Right cardiac atrium (tissue), 5 donors: ENCODE results near the gene NPAS3. TPM values are rescaled to one million over a fixed set of nuclear protein-coding genes. Genes with fewer than 3 reads are reported as not detected.

Experiments used
- ATAC-seq, 2 donors: fragments of 200-7000 bp; cut with Tn5 transposase; one replicate each; pipeline versions ENCODE4 v1.8.0 to v1.9.1; 2020; ENCODE audit warnings: moderate library complexity in 2 of 2, mild to moderate bottlenecking in 1 of 2
- DNase-seq, 3 donors: peaks; one replicate each; pipeline ENCODE4 v3.0.0-alpha.2; 2020
- H3K27ac ChIP-seq: one replicate; pipeline ENCODE4 v1.5.1; 2013; ENCODE audit warnings: mild to moderate bottlenecking, low read length, control low read depth, moderate library complexity
- H3K27me3 ChIP-seq: one replicate; pipeline ENCODE4 v1.6.1; 2013; ENCODE audit not compliant: control insufficient read depth, insufficient read depth
- H3K4me1 ChIP-seq: one replicate; pipeline ENCODE4 v1.6.1; 2013; ENCODE audit warnings: low read length; ENCODE audit not compliant: control insufficient read depth, insufficient read depth
- H3K4me3 ChIP-seq: one replicate; pipeline ENCODE4 v1.5.1; 2013; ENCODE audit warnings: low read length, control low read depth
- H3K9me3 ChIP-seq: one replicate; pipeline ENCODE4 v1.6.1; 2013; ENCODE audit warnings: low read length; ENCODE audit not compliant: control insufficient read depth
- WGBS: extraction: QIAGEN DNeasy Blood & Tissue Kit; methylation state at CpG from one replicate; pipeline ENCODE4 v1.1.7; 2013; 5-methylcytosine and 5-hydroxymethylcytosine counted together
- intact Hi-C, 4 donors: fragments of 100-400 bp; cut with DNase I; formaldehyde crosslinking; loops; one replicate each; pipeline versions ENCODE4 v1.11.0 to v1.14.0; 2022 to 2023
- polyA plus RNA-seq: library from polyadenylated mRNA; stranded (reverse); fragments of 200-250 nt; gene quantifications from one replicate; pipeline ENCODE4 v1.2.3, GENCODE V29; 2013
- total RNA-seq, 4 donors: library from RNA; stranded (reverse); fragmentation: NEBNext Ultra II Directional; extraction: Animal tissue kit (Norgen Biotek cat#: 25700); gene quantifications; one replicate each; pipeline ENCODE4 v1.2.1, GENCODE V29; 2021
- donor health status: healthy with polysubstance abuse.
- donor health status: DM: no; HTN: yes; CAD: no.
- donor health status: DM: no; HTN: no; CAD: no.
- donor health status: DM: no; HTN: yes; CAD: no; lungs with severe emphysema.
- donor health status: DM: yes; HTN: yes; CAD: no.

Gene NPAS3
- total and polyA plus RNA-seq, 5 donors: 0.48 to 5.7 (median 4.0) TPM

DNA sequence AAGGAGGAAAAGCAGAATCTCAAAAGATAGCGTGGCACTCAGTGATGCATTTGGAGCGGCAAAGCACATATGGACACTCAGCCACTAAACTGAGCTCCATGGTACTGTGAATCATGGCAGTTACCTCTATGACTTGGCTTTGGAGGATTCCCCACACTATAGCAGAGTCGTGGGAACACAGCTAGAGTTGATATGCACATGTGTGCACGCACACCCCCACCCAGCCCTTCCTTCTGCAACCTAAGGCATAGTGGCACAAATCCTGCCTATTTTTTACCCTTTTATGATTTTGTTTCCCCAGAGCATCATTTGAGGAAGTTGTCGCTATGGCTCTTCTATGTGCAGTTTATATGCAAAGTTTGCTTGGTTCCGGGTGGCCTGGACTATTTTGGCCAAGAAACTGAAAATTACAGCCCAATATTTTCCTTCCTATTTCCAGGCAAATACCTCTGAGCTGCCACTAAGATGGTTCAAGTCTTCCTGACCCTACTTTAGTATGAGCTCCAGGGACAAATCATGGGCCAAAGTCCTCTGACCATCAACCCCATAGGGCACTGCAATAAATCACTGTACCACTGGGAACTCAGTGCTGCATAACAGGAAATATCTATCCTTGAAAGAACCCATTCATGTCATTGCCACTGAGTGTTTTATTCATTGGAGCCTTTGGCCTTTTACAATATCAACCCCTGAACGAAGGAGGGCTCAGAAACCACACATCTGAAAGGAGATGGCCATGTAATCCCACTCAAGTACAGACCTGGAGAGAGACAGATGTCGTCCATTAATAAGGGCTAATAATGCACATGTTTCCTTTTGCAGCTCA, 834.7 kb downstream of the NPAS3 start:
- Histone ChIP-seq H3K4me1 (no peaks in the 10 kb centered on the region), H3K4me3 (no peak overlapping the region), H3K27ac (no peak overlapping the region), H3K27me3 (no peaks in the 10 kb centered on the region), H3K9me3 (no peaks in the 10 kb centered on the region)
- ATAC-seq (no peak), DNase-seq (no peak)
- WGBS: 89% methylated on average over 8 of the region's 8 CpGs
- intact Hi-C loops: no loop called here

DNA sequence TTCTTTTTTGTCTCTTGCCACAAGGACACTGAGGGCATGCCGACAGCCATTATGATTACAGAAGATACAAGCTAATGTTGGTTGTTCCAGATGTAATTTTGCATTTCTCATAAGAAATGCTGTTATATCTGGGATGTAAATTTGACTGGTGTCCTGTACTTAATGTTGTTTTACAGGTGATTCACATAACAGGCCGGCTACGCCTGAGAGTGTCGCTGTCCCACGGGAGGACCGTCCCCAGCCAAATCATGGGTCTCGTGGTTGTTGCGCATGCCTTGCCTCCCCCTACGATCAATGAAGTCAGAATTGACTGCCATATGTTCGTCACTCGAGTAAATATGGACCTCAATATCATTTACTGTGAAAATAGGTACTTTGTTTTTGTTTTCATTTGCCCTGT, 835.5 kb downstream of the NPAS3 start:
- ATAC-seq (no peak), DNase-seq (no peak)
- H3K27ac ChIP-seq: no peak overlapping the region
- no peaks in the 10 kb centered on the region for H3K27me3 ChIP-seq
- 97% methylated on average over 11 of the region's 11 CpGs for WGBS
- no peaks in the 10 kb centered on the region for H3K4me1 ChIP-seq
- no peaks in the 10 kb centered on the region for H3K9me3 ChIP-seq
- no peak overlapping the region for H3K4me3 ChIP-seq
- intact Hi-C loops: no loop called here

DNA sequence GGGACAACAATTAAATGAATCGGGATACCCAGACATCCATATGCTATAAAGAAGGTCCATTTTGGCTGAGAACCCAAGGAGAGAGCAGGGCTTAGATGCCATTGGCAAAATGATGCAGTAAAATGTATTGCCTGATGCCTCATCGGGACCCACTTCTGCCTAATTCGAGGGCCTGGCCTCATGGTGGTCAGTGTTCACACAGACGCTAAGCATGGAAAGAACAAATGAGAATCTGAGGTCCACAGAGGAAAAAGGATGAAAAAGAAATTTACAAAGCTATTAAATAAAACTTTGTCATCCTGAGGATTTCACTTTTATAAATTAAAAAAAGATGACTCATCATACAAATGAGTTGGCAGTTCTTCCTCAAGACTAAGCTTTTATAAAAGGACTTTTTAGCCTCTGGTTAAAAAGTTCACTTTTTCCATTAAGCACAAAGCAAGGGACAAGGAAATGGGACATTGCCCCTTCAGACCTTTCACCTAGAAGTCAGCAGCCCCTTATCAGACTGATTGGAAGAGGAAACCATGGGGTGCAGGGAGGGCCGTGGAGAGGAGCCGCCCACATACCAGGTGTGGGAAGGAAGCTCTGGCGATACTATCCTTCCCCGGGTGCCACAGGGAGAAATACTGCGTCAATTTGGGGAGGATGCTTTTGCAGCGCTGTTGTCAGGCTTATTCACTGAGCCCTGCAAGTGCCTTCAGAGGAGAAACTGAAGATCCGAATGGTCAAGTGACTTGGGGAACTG, 836.2 kb downstream of the NPAS3 start:
- Histone ChIP-seq H3K4me1 (no peaks in the 10 kb centered on the region), H3K27me3 (no peaks in the 10 kb centered on the region), H3K4me3 (no peak overlapping the region), H3K27ac (no peak overlapping the region), H3K9me3 (no peaks in the 10 kb centered on the region)
- intact Hi-C loops: no loop called here
- DNase-seq: no peak
- WGBS: 77% methylated on average over 11 of the region's 11 CpGs
- ATAC-seq: peak in 1 of 2 donors; percentile 21

DNA sequence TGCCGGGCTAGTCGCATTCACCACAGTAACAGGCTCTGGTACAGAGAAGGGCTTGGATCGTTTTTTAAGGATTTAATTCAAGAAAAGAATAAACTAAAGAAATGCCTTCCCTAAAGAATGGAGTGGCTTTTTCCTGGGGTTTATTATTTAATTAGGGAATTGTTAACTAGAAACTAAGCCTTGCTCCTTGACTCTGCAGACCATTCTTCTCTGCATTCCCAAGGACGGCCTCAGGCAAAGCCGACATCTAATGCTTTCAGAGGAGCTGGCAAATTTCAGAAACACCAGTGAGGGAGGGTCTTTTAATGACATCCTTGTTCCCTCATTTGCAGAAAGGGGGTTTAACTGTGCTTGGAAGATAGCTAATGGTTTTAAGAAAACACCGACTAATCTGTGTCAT, 838.2 kb downstream of the NPAS3 start:
- intact Hi-C loops: no loop called here
- ATAC-seq: no peak
- Histone ChIP-seq H3K4me3 (no peak overlapping the region), H3K9me3 (no peaks in the 10 kb centered on the region), H3K27ac (no peak overlapping the region), H3K27me3 (no peaks in the 10 kb centered on the region), H3K4me1 (no peaks in the 10 kb centered on the region)
- 97% methylated on average over 6 of the region's 6 CpGs for WGBS
- no peak for DNase-seq

DNA sequence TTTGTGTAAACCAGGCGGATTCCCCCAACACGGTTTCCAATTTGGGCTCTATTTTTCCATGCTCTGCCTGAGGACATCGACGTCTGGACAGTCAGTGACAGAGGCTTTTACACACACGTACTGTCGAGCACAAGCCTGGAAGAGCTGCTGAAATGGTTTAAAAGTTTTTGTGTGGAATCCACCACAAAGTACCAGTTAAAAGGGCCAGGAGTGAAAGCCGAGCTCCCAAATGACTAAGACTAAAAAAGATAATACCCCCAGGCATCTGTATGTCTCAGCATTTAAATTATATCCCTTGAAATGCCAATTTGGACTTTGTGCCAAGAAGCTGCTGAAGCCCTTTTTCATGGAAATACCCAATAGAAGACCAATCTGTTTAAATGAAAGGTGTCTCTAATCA, 839.0 kb downstream of the NPAS3 start:
- H3K4me3 ChIP-seq: no peak overlapping the region
- no peak for DNase-seq
- H3K4me1 ChIP-seq: no peaks in the 10 kb centered on the region
- no peak overlapping the region for H3K27ac ChIP-seq
- H3K9me3 ChIP-seq: no peaks in the 10 kb centered on the region
- intact Hi-C loops: no loop called here
- WGBS: 81% methylated on average over 7 of the region's 7 CpGs
- ATAC-seq: no peak
- no peaks in the 10 kb centered on the region for H3K27me3 ChIP-seq

DNA sequence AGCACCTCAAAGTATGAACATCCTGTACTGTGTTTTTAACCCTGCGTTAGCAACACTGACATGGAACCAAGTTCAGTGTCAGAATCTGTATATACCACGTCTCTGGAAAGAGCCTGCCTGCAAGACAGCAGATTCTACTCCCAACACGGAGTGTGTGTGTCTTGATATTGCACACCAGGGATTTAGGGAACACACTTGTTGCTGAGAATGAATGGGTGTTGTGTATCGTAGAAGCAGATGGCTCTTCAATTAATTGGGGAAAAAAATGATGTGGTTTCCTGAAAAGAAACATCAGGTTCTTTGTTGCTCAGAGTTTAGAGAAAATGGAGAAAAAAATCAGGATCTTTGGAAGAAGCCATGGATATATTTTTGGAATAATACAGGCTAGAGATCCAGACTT, 841.4 kb downstream of the NPAS3 start:
- WGBS: 66% methylated on average over 4 of the region's 4 CpGs
- no peak for DNase-seq

GRCh38 chr14:33781236-33781635, 842.6 kb downstream of the NPAS3 start:
- Histone ChIP-seq H3K27me3 (no peaks in the 10 kb centered on the region), H3K9me3 (no peaks in the 10 kb centered on the region), H3K27ac (no peak overlapping the region), H3K4me3 (no peak overlapping the region), H3K4me1 (no peaks in the 10 kb centered on the region)
- 89% methylated on average over 2 of the region's 2 CpGs for WGBS
- no peak for ATAC-seq
- DNase-seq: no peak
- intact Hi-C loops: no loop called here

More for the DNA sequence above, 841.4 kb downstream of the NPAS3 start:
- H3K9me3 ChIP-seq: no peaks in the 10 kb centered on the region
- no peak overlapping the region for H3K27ac ChIP-seq
- H3K4me1 ChIP-seq: no peaks in the 10 kb centered on the region
- intact Hi-C loops: no loop called here
- ATAC-seq: no peak
- no peak overlapping the region for H3K4me3 ChIP-seq
- H3K27me3 ChIP-seq: no peaks in the 10 kb centered on the region

DNA sequence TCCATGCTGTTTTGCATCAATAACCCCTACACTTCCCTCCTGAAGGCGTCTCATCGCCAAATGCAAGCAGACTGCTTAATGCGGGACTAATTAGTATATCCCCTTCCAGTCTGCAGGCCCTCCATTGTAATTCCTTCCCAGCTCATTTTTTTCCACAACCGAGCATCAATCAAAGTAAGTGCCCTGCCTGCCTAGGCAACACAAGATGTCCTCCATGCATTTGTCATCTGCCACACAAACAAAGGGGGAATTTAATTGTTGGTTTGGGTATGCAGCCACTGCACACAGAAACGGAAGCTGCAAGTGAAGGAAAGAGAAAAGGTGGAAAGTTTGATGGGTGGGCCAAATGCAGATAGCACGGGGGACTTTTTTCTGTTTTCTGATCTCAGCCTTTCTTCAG, 844.2 kb downstream of the NPAS3 start:
- no peak for ATAC-seq
- WGBS: 96% methylated on average over 6 of the region's 6 CpGs
- DNase-seq: no peak
- no peaks in the 10 kb centered on the region for H3K4me1 ChIP-seq
- no peak overlapping the region for H3K4me3 ChIP-seq
- no peak overlapping the region for H3K27ac ChIP-seq
- no peaks in the 10 kb centered on the region for H3K9me3 ChIP-seq
- intact Hi-C loops: no loop called here
- H3K27me3 ChIP-seq: no peaks in the 10 kb centered on the region

GRCh38 chr14:33786091-33786825, 847.6 kb downstream of the NPAS3 start:
- Histone ChIP-seq H3K4me1 (no peaks in the 10 kb centered on the region), H3K4me3 (no peak overlapping the region), H3K9me3 (no peaks in the 10 kb centered on the region), H3K27ac (no peak overlapping the region), H3K27me3 (no peaks in the 10 kb centered on the region)
- DNase-seq (no peak), ATAC-seq (no peak)
- intact Hi-C loops: no loop called here
- 78% methylated on average over 4 of the region's 4 CpGs for WGBS

DNA sequence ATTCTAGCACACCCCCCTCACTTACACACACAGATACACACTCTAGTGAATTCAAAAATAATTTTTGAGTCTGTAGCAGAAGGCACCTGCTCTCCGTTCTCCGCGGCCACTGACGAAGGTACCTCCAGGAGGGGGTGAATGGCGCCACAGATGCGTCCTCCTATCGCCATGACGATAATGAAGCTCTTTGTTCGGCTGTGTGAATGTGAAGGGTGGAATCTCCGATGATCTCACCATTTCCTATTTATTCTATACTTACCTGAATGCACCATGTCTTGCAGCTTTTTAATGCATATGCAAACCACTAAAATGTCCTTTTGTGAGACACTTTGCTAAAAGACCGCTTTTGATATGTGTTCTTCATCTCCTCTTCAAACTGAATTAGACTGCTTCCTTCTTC, 849.5 kb downstream of the NPAS3 start:
- intact Hi-C loops: no loop called here
- Histone ChIP-seq H3K9me3 (no peaks in the 10 kb centered on the region), H3K27ac (no peak overlapping the region), H3K27me3 (no peaks in the 10 kb centered on the region), H3K4me1 (no peaks in the 10 kb centered on the region), H3K4me3 (no peak overlapping the region)
- no peak for ATAC-seq
- no peak for DNase-seq
- 90% methylated on average over 11 of the region's 11 CpGs for WGBS

DNA sequence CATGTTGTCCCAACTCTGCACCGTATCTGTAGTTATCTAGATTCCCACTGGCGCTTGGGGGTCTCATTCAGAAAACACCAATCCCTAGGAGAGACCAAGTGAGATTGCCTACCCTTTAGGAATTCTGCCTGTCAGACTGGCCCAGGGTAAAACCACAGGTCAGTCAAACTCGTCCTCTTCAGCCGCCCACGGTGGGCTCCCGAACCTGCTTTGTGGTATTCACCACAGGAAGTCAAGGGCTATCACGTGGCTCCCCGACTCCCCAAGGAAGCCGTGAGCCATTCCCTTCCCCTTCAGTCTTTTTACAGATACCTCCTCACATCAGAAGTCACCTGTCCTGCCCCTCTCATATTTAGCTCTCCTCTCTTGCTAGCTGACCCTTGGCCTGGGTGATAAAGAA, 852.3 kb downstream of the NPAS3 start:
- no peaks in the 10 kb centered on the region for H3K9me3 ChIP-seq
- 72% methylated on average over 9 of the region's 9 CpGs for WGBS
- no peak for ATAC-seq
- no peak for DNase-seq
- no peak overlapping the region for H3K27ac ChIP-seq
- no peaks in the 10 kb centered on the region for H3K27me3 ChIP-seq
- H3K4me1 ChIP-seq: no peaks in the 10 kb centered on the region
- H3K4me3 ChIP-seq: no peak overlapping the region
- intact Hi-C loops: loop anchor here (5.0 to 10.0 kb wide), 6 partner anchors 104 to 1219 kb away; partner anchors contain the start of gene NPAS3 (in 1 of the 4)
